G401.6 (cell line): Measurements from ENCODE around the gene TAS1R3.
"Not testable (repeated sequence)": the region's sequence is repeated elsewhere in the genome, so short reads cannot be mapped to it uniquely, and the experiment has no call there.

Experiments
- FAIRE-seq: peaks from 2 replicates; lab custom pipeline; 2012; peaks lifted over from hg19 to GRCh38; lab: Jason Lieb, UNC

Gene TAS1R3

DNA sequence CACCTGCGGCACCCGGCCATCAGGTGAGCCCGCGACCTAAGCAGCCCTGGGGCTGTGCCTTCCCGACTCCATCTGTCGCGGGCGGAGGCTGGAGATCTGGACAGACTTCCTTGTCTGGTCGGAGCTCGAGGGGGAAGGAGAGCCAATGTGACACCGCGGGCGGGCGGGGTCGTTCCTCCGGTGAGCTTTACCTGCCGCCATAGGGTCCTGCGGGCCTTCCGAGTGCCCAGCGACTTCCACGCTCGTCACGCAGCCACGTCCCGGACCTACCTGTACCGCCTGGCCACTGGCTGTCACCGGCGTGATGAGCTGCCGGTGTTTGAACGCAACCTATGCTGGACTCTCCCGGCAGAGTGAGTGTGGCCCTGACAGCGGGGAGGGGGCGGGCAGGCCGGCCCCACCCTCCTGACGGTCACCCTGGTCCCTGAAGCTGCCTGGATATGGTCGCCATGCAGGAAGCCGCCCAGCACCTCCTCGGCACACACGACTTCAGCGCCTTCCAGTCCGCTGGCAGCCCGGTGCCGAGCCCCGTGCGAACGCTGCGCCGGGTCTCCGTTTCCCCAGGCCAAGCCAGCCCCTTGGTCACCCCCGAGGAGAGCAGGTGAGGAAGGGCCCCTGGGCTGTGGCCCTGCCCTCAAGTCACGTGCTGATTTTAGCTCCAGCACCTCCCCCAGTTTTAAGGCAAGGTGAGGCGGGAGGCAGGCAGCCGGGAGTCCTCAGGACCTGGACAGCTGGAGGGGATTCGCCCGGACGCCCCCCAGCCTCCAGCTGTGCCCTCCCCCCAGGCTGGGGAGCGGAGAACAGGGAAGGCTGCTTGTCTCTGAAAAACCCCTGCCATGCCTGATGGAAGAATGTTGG lies 21.6 kb upstream of the TAS1R3 start:
- no peak for FAIRE-seq

- FAIRE-seq = no peak
Measured at GRCh38 chr1:1310109-1310385, 21.0 kb upstream of the TAS1R3 start.

- FAIRE-seq = no peak
Measured at GRCh38 chr1:1310476-1311053, 20.5 kb upstream of the TAS1R3 start.

- FAIRE-seq = no peak
Measured at GRCh38 chr1:1311107-1312104, 19.7 kb upstream of the TAS1R3 start.

- FAIRE-seq = no peak
Measured at GRCh38 chr1:1312450-1313314, 18.4 kb upstream of the TAS1R3 start.

- no peak for FAIRE-seq
Measured at GRCh38 chr1:1313500-1314236, 17.4 kb upstream of the TAS1R3 start.

DNA sequence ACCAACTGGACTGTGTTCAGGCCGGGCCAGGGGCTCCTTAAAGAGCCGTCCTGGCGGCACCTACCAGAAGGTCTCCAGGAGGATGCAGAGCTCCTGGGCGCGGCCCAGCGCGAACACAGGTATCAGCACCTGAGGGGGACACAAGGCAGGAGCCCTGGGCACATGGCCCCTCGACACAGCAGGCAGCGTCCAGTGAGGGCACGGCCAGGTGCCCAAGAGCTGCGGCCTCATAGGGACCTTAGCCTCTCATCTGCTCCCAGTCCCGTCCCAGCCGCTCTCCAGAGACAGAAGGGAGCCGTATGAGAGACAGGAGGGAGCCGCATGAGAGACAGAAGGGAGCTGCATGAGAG lies 16.9 kb upstream of the TAS1R3 start:
- no peak for FAIRE-seq

GRCh38 chr1:1314678-1315335 lies 16.3 kb upstream of the TAS1R3 start:
- no peak for FAIRE-seq

DNA sequence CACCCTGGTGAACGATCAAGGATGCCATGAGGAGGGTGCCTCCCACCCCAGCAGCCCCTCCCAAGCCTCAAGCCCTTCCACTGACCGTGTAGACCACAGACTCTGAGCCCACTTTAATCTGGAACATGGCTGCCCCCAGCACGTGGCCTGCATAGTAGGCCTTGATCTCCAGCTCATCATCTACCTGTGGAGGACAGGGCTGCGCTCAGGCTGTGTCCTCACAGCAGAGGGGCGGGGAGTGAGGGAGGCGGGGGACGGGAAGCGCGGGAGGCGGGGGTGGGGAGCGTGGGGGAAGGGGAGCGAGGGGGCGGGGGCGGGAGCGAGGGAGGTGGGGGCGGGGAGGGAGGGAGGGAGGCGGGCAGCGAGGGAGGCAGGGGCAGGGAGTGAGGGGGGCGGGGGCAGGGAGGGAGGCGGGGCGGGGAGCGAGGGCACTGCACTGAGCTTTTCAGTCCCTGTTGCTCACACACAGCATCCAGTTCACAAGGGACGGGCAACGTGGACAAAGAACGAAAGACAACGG lies 15.6 kb upstream of the TAS1R3 start:
- no peak for FAIRE-seq

DNA sequence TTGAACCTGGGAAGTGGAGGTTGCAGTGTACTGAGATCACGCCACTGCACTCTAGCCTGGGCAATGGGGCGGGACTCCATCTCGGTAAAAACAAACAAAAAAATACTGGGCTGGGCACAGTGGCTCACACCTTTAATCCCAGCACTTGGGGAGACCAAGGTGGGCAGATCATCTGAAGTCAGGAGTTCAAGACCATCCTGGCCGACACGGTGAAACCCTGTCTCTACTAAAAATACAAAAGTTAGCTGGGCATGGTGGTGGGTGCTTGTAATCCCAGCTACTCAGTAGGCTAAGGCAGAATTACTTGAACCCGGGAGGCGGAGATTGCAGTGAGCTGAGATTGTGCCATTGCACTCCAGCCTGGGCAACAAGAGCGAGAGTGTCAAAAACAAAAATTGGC lies 14.9 kb upstream of the TAS1R3 start:
- FAIRE-seq = not testable (repeated sequence)

- FAIRE-seq = no peak
Measured at GRCh38 chr1:1317420-1317819, 13.7 kb upstream of the TAS1R3 start.

DNA sequence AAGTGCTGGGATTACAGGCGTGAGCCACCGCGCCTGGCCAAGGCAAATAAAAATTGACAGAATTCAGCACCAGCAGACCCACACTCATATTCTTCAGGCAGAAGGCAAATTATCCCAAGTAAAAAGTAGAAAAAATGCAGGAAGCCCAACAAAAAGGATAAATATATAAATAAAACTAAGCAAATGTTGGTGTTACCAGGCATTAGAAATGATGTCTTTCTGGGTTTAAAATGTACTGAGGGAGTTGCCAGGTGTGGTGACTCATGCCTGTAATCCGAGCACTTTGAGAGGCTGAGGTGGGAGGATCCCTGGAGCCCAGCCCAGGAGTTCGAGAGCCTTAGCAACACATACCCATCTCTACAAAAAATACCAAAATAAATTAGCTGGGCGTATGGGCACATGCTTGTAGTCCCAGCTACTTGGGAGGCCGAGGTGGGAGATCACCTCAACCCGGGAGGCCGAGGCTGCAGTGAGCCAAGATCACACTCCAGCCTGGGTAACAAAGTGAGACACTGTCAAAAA lies 12.9 kb upstream of the TAS1R3 start:
- peak; percentile 79 for FAIRE-seq

- no peak for FAIRE-seq
Measured at GRCh38 chr1:1318777-1319645, 12.1 kb upstream of the TAS1R3 start.

DNA sequence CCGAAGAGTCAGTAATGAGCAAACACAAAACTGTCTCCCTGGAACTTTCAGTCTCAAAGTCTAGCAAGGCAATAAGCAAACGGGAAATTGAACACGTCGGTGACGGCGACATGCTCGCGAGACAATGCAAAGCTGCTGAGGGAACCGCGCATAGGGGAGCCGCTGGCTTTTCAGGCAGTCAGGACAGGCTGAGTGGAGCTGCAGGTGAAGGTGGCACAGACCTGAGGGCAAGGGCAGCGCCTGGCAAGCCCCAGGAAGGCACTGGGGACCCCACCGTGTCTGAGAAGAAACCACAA lies 11.5 kb upstream of the TAS1R3 start:
- no peak for FAIRE-seq

GRCh38 chr1:1320666-1321448 lies 10.2 kb upstream of the TAS1R3 start:
- no peak for FAIRE-seq

DNA sequence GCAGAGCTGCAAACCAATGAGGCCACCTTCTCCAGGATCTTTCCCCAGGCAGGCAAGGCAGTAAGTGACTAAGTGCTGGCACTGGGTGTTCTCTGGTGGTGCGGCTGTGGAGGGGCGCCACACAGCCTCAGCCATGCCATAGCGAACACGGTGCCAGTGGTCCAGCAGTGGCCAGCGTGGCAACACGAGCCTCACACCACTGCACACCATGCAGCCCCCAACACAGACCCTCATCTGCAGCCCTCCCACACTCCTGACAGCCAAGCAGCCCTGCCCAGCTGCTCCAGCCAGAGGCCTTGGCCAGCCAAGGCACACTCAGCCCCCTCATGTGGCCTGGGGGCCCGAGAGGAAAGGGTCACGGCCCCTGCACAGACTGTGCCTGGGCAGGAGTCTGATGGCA lies 9.6 kb upstream of the TAS1R3 start:
- no peak for FAIRE-seq

- FAIRE-seq = no peak
Measured at GRCh38 chr1:1322418-1322817, 8.7 kb upstream of the TAS1R3 start.

DNA sequence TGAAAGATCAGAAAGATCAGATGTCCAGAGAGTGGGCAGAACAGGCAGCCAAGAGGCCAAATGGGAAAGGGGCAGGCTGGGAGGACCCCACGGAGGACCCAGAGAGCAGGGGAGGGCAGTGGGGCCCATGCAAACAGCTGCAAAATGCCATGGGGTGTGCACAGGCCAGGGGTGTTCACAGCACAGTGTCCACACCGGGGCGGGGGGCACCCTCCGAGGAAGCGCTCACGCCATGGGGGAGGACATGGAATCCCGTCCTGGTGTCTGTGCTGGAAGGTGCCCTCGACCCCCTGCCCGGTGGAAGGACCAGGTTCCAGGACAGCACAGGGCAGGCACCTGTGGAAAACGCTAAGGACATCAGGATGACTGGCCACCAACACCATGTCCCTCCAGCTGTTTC lies 8.1 kb upstream of the TAS1R3 start:
- FAIRE-seq = no peak

DNA sequence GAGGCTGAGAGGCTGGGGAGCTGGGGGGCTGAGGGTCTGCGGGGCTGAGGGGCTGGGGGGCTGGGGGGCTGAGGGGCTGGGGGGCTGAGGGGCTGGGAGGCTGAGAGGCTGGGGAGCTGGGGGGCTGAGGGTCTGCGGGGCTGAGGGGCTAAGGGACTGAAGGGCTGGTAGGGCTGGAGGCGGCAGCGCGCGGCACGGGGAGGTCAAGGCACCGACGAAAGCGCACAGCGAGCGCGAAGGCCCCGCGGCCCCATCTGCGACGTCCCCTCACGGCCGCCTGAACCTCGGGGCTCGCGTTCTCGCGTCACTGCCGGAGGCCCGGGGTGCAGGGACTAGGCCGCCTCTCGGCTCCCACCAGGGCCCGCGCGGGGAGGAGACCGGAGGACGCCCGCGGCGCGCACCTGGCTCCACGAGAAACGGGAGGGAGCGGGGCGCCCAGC lies 7.0 kb upstream of the TAS1R3 start:
- no peak for FAIRE-seq
